ENCODE results near the gene PHF13. TPM values are rescaled to one million over a fixed set of nuclear protein-coding genes. Genes with fewer than 3 reads are reported as not detected.

PHF13 gene
- polyA plus RNA-seq, 2 of the 4 experiments (the other 2 are of a cell fraction), result 4.3 to 10.4 TPM

GRCh38 chr1:6601049-6601922 lies 12.2 kb upstream of the PHF13 start (continued):
- no peak for TF ChIP-seq SREBF2 (IDR thresholded peaks at IDR 0.05)
- TF ChIP-seq HOXB5 (CRISPR knock-in tag; IDR thresholded peaks at IDR 0.05), result no peak
- no peak for TF ChIP-seq ZC3H11A (IDR thresholded peaks at IDR 0.05)
- TF ChIP-seq RARB (CRISPR knock-in tag; IDR thresholded peaks at IDR 0.05), result no peak
- no peak for TF ChIP-seq RCOR1 (IDR thresholded peaks at IDR 0.05; ENCODE audit: low read depth, low read length)
- TF ChIP-seq POLR2A (IDR thresholded peaks at IDR 0.05; ENCODE audit: low read length), result no peak
- no peak for TF ChIP-seq CBX8 (IDR thresholded peaks at IDR 0.05)
- no peak for TF ChIP-seq RAD21 (conservative IDR thresholded peaks at IDR 0.05 in 1 of 2, IDR thresholded peaks at IDR 0.05 in 1 of 2)
- TF ChIP-seq NR3C1 (IDR thresholded peaks at IDR 0.05), result no peak
- TF ChIP-seq FOSB (CRISPR knock-in tag; IDR thresholded peaks at IDR 0.05), result no peak
- TF ChIP-seq NPAS2 (CRISPR knock-in tag; IDR thresholded peaks at IDR 0.05; ENCODE audit: borderline replicate concordance), result no peak
- TF ChIP-seq MAZ (IDR thresholded peaks at IDR 0.05; ENCODE audit: borderline replicate concordance, low read depth, low read length), result no peak
- TF ChIP-seq KDM5A (IDR thresholded peaks at IDR 0.05), result no peak
- TF ChIP-seq MAX (IDR thresholded peaks at IDR 0.05), result peak; percentile 79
- TF ChIP-seq ATOH8 (CRISPR knock-in tag; IDR thresholded peaks at IDR 0.05; ENCODE audit: low read depth), result no peak
- no peak for TF ChIP-seq EHMT2 (IDR thresholded peaks at IDR 0.05; ENCODE audit: low read depth)
- TF ChIP-seq ELK1 (IDR thresholded peaks at IDR 0.05; ENCODE audit: low read depth, low read length), result no peak
- no peak for TF ChIP-seq ZFP36 (IDR thresholded peaks at IDR 0.05; ENCODE audit: borderline replicate concordance, partially characterized antibody)
- TF ChIP-seq PHF8 (IDR thresholded peaks at IDR 0.05; ENCODE audit: borderline replicate concordance, low read depth), result no peak
- TF ChIP-seq FOSL2 (IDR thresholded peaks at IDR 0.05), result 0 out of 2 replicates have a peak, but pooled peaks have one; percentile 18
- peak; percentile 73 for TF ChIP-seq FOSL2 (CRISPR knock-in tag; IDR thresholded peaks at IDR 0.05)
- TF ChIP-seq ZNF302 (CRISPR knock-in tag; IDR thresholded peaks at IDR 0.05), result no peak
- no peak; a peak in 1 of 5 replicates for TF ChIP-seq JUN (IDR thresholded peaks at IDR 0.05)
- TF ChIP-seq TFCP2L1 (CRISPR knock-in tag; IDR thresholded peaks at IDR 0.05), result no peak
- no peak for TF ChIP-seq RNF2 (IDR thresholded peaks at IDR 0.05; ENCODE audit: borderline replicate concordance, low read depth)
- TF ChIP-seq HOXB13 (CRISPR knock-in tag; IDR thresholded peaks at IDR 0.05; ENCODE audit: low read depth), result no peak
- no peak for TF ChIP-seq REST (IDR thresholded peaks at IDR 0.05)
- TF ChIP-seq RFX5 (IDR thresholded peaks at IDR 0.05), result no peak
- TF ChIP-seq HOXA7 (CRISPR knock-in tag; IDR thresholded peaks at IDR 0.05), result no peak

Measured in A549 (cell line).